ENCODE results near the gene ZYG11A.

DNA sequence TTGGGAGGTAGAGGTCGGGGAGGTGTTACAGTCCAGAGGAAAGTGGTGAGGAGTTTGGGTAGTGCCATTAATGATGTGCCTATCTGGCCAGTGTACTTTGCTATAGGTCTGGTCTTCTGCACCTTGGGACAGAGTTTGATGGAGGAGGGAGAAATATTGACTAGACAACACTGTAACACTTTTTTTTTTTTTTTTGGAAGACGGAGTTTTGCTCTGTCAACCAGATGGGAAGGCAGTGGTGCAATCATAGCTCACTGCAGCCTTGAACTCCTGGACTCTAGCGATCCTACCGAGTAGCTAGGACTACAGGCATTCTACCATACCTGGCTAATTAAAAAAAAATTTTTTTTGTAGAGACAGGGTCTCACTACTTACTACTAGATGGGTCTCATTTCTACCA is 86.5 kb downstream of the ZYG11A start:
- TF ChIP-seq, protein P1, sequence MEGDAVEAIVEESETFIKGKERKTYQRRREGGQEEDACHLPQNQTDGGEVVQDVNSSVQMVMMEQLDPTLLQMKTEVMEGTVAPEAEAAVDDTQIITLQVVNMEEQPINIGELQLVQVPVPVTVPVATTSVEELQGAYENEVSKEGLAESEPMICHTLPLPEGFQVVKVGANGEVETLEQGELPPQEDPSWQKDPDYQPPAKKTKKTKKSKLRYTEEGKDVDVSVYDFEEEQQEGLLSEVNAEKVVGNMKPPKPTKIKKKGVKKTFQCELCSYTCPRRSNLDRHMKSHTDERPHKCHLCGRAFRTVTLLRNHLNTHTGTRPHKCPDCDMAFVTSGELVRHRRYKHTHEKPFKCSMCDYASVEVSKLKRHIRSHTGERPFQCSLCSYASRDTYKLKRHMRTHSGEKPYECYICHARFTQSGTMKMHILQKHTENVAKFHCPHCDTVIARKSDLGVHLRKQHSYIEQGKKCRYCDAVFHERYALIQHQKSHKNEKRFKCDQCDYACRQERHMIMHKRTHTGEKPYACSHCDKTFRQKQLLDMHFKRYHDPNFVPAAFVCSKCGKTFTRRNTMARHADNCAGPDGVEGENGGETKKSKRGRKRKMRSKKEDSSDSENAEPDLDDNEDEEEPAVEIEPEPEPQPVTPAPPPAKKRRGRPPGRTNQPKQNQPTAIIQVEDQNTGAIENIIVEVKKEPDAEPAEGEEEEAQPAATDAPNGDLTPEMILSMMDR (IDR thresholded peaks at IDR 0.05; ENCODE audit: low read length), result no peak
- no peak for TF ChIP-seq EZH2 (IDR thresholded peaks at IDR 0.05; ENCODE audit: borderline replicate concordance, low read length)
